Middle frontal gyrus (tissue), 1 donor: ENCODE data around the gene CNIH4.
"Not testable (repeated sequence)": the region's sequence is repeated elsewhere in the genome, so short reads cannot be mapped to it uniquely, and the experiment has no call there.

Experiments used
- DNase-seq: peaks from one replicate; pipeline ENCODE4 v3.0.0-alpha.2; 2015; ENCODE audit warnings: low spot score; ENCODE audit errors: extremely low spot score

Gene CNIH4

GRCh38 chr1:224356685-224357625, at the start of gene CNIH4:
Gene CNIH4, plus strand, starts transcription at chr1:224356879. Its CDS starts 46 bp downstream, at chr1:224356925.
- DNase-seq, result peak; percentile 95

- DNase-seq, result no peak
Measured at GRCh38 chr1:224308064-224308463, 48.6 kb upstream of the CNIH4 start.

- not testable (repeated sequence) for DNase-seq
Measured at GRCh38 chr1:224311503-224311902, 45.2 kb upstream of the CNIH4 start.

- no peak for DNase-seq
Measured at GRCh38 chr1:224312025-224312424, 44.7 kb upstream of the CNIH4 start.

GRCh38 chr1:224317383-224318045, 39.2 kb upstream of the CNIH4 start:
- no peak for DNase-seq

GRCh38 chr1:224321706-224322105, 35.0 kb upstream of the CNIH4 start:
- DNase-seq, result no peak

- DNase-seq, result no peak
Measured at GRCh38 chr1:224325959-224326358, 30.7 kb upstream of the CNIH4 start.

- no peak for DNase-seq
Measured at GRCh38 chr1:224328644-224329043, 28.0 kb upstream of the CNIH4 start.

GRCh38 chr1:224329484-224329841, 27.2 kb upstream of the CNIH4 start:
- no peak for DNase-seq

GRCh38 chr1:224329842-224330753, 26.6 kb upstream of the CNIH4 start, which contains the start of gene NVL:
Gene NVL, minus strand, starts transcription at chr1:224330172. Its CDS starts 45 bp downstream, at chr1:224330127.
- DNase-seq, result peak; percentile 82

- DNase-seq, result no peak
Measured at GRCh38 chr1:224331326-224331725, 25.4 kb upstream of the CNIH4 start.

GRCh38 chr1:224331824-224332223, 24.9 kb upstream of the CNIH4 start:
- no peak for DNase-seq

- DNase-seq, result peak; percentile 28
Measured at GRCh38 chr1:224333309-224333926, 23.3 kb upstream of the CNIH4 start.

- DNase-seq, result no peak
Measured at GRCh38 chr1:224333939-224334786, 22.5 kb upstream of the CNIH4 start.

GRCh38 chr1:224338150-224338838, 18.4 kb upstream of the CNIH4 start:
- DNase-seq, result no peak

GRCh38 chr1:224339442-224340033, 17.1 kb upstream of the CNIH4 start:
- DNase-seq, result no peak

- DNase-seq, result not testable (repeated sequence)
Measured at GRCh38 chr1:224340453-224341384, 16.0 kb upstream of the CNIH4 start.

GRCh38 chr1:224343679-224344078, 13.0 kb upstream of the CNIH4 start:
- no peak for DNase-seq
